ENCODE results near the gene KRT39. TPM values are rescaled to one million over a fixed set of nuclear protein-coding genes. Genes with fewer than 3 reads are reported as not detected.

Gene KRT39
- total RNA-seq, 4 donors from 2014 or later = not detected

GRCh38 chr17:40947929-40948328 is 18.8 kb downstream of the KRT39 start:
- H3K9me3 ChIP-seq = no peaks in the 10 kb centered on the region
- H3K27me3 ChIP-seq = no peaks in the 10 kb centered on the region

GRCh38 chr17:40945414-40945813 is 21.3 kb downstream of the KRT39 start:
- H3K9me3 ChIP-seq = no peaks in the 10 kb centered on the region
- no peak for DNase-seq (ENCODE audit: low spot score in 2 of 2)
- no peak overlapping the region for H3K27ac ChIP-seq
- peaks cover 0 to 11% (median 0%) of the 10 kb centered on the region in 4 donors for H3K4me1 ChIP-seq
- no peak overlapping the region for H3K4me3 ChIP-seq
- no peaks in the 10 kb centered on the region for H3K36me3 ChIP-seq
- H3K27me3 ChIP-seq = no peaks in the 10 kb centered on the region
- 40 to 45% methylated on average over 6 of the region's 6 CpGs for WGBS, 2 donors
- TF ChIP-seq CTCF (IDR thresholded peaks at IDR 0.05) = no peak
- TF ChIP-seq POLR2A (IDR thresholded peaks at IDR 0.05) = no peak
- no peak for TF ChIP-seq EP300 (IDR thresholded peaks at IDR 0.05)

More at GRCh38 chr17:40947929-40948328, 18.8 kb downstream of the KRT39 start:
- Histone ChIP-seq H3K4me1 (peaks cover 0 to 11% (median 0%) of the 10 kb centered on the region in 4 donors), H3K4me3 (no peak overlapping the region), H3K36me3 (no peaks in the 10 kb centered on the region), H3K27ac (no peak overlapping the region)
- TF ChIP-seq EP300 (IDR thresholded peaks at IDR 0.05) (no peak), POLR2A (IDR thresholded peaks at IDR 0.05) (no peak), CTCF (IDR thresholded peaks at IDR 0.05) (no peak)
- no peak for DNase-seq (ENCODE audit: low spot score in 2 of 2)
- 79 to 82% methylated on average over 2 of the region's 2 CpGs for WGBS, 2 donors

- no peaks in the 10 kb centered on the region for H3K36me3 ChIP-seq
- no peaks in the 10 kb centered on the region for H3K27me3 ChIP-seq
- no peak overlapping the region for H3K27ac ChIP-seq
- peaks cover 0 to 6% (median 0%) of the 10 kb centered on the region in 4 donors for H3K4me1 ChIP-seq
- DNase-seq (ENCODE audit: low spot score in 2 of 2) = no peak
- no peaks in the 10 kb centered on the region for H3K9me3 ChIP-seq
- TF ChIP-seq CTCF (IDR thresholded peaks at IDR 0.05) = no peak
- no peak for TF ChIP-seq POLR2A (IDR thresholded peaks at IDR 0.05)
- no peak for TF ChIP-seq EP300 (IDR thresholded peaks at IDR 0.05)
- no peak overlapping the region for H3K4me3 ChIP-seq
- 25 to 48% methylated on average over 1 of the region's 1 CpG for WGBS, 2 donors
Observed at GRCh38 chr17:40944531-40944930, 22.2 kb downstream of the KRT39 start.

- no peaks in the 10 kb centered on the region for H3K4me1 ChIP-seq
- no peak overlapping the region for H3K27ac ChIP-seq
- DNase-seq (ENCODE audit: low spot score in 2 of 2) = no peak
- no peak overlapping the region for H3K4me3 ChIP-seq
- 80 to 88% methylated on average over 3 of the region's 3 CpGs for WGBS, 2 donors
- no peak for TF ChIP-seq POLR2A (IDR thresholded peaks at IDR 0.05)
- no peak for TF ChIP-seq CTCF (IDR thresholded peaks at IDR 0.05)
- no peak for TF ChIP-seq EP300 (IDR thresholded peaks at IDR 0.05)
- no peaks in the 10 kb centered on the region for H3K36me3 ChIP-seq
- no peaks in the 10 kb centered on the region for H3K9me3 ChIP-seq
- H3K27me3 ChIP-seq = no peaks in the 10 kb centered on the region
Observed at GRCh38 chr17:40942553-40942952, 24.2 kb downstream of the KRT39 start.

GRCh38 chr17:40940266-40940665 is 26.5 kb downstream of the KRT39 start:
- H3K9me3 ChIP-seq = no peaks in the 10 kb centered on the region
- H3K4me3 ChIP-seq = no peak overlapping the region
- no peak for DNase-seq (ENCODE audit: low spot score in 2 of 2)
- H3K27me3 ChIP-seq = no peaks in the 10 kb centered on the region
- no peak overlapping the region for H3K27ac ChIP-seq
- H3K36me3 ChIP-seq = no peaks in the 10 kb centered on the region
- 76 to 81% methylated on average over 6 of the region's 6 CpGs for WGBS, 2 donors
- H3K4me1 ChIP-seq = no peaks in the 10 kb centered on the region
- no peak for TF ChIP-seq POLR2A (IDR thresholded peaks at IDR 0.05)
- TF ChIP-seq CTCF (IDR thresholded peaks at IDR 0.05) = no peak
- no peak for TF ChIP-seq EP300 (IDR thresholded peaks at IDR 0.05)
